Measurements from ENCODE around the gene CXXC5.

Gene CXXC5

GRCh38 chr5:139725073-139725830 is 77.1 kb downstream of the CXXC5 start:
- TF ChIP-seq CTCF (IDR thresholded peaks at IDR 0.05) = no peak

GRCh38 chr5:139726248-139726647 is 78.1 kb downstream of the CXXC5 start:
- no peak for TF ChIP-seq CTCF (IDR thresholded peaks at IDR 0.05)

GRCh38 chr5:139731281-139731680 is 83.1 kb downstream of the CXXC5 start:
- no peak for TF ChIP-seq CTCF (IDR thresholded peaks at IDR 0.05)

GRCh38 chr5:139732019-139732418 is 83.9 kb downstream of the CXXC5 start:
- TF ChIP-seq CTCF (IDR thresholded peaks at IDR 0.05) = no peak

- no peak for TF ChIP-seq CTCF (IDR thresholded peaks at IDR 0.05)
These were observed 85.0 kb downstream of the CXXC5 start for GRCh38 chr5:139733010-139733688.
